Tibial nerve (tissue), 4 donors: ENCODE results near the gene SLC29A3. TPM values are rescaled to one million over a fixed set of nuclear protein-coding genes. Genes with fewer than 3 reads are reported as not detected.

ENCODE experiments used
- DNase-seq, 2 donors: peaks; one replicate each; pipeline ENCODE4 v3.0.0-alpha.2; 2019; ENCODE audit warnings: low spot score in 2 of 2
- H3K27ac ChIP-seq, 4 donors: fragments of 200-600 bp; sonication (generic) in 3 of 4; one replicate each; pipeline ENCODE4 v1.5.1; 2017 to 2019; ENCODE audit warnings: mild to moderate bottlenecking in 1 of 4
- H3K27me3 ChIP-seq, 2 donors: fragments of 200-600 bp; sonication (generic) in 1 of 2; one replicate each; pipeline versions ENCODE4 v1.5.1 to v1.6.0; 2017 to 2019
- H3K36me3 ChIP-seq, 3 donors: fragments of 200-600 bp; sonication (generic); one replicate each; pipeline ENCODE4 v1.5.1; 2018 to 2019
- H3K4me1 ChIP-seq, 4 donors: fragments of 200-600 bp; sonication (generic) in 3 of 4; one replicate each; pipeline ENCODE4 v1.5.1; 2017 to 2019
- H3K4me3 ChIP-seq, 4 donors: fragments of 200-600 bp; sonication (generic) in 3 of 4; one replicate each; pipeline ENCODE4 v1.5.1; 2017 to 2019; ENCODE audit warnings: mild to moderate bottlenecking in 1 of 4, moderate library complexity in 1 of 4
- H3K9me3 ChIP-seq, 4 donors: fragments of 200-600 bp; sonication (generic) in 3 of 4; one replicate each; pipeline ENCODE4 v1.5.1; 2017 to 2019
- EP300 ChIP-seq, 2 donors: sonication (generic); formaldehyde crosslinking; IDR thresholded peaks; one replicate each; pipeline ENCODE4 v1.6.1; 2017; ENCODE audit warnings: antibody characterized with exemption in 2 of 2, mild to moderate bottlenecking in 1 of 2
- POLR2A ChIP-seq, 2 donors: fragments of 450-650 bp; IDR thresholded peaks; one replicate each; pipeline ENCODE4 v1.6.1; 2017; ENCODE audit warnings: antibody characterized with exemption in 2 of 2, mild to moderate bottlenecking in 2 of 2, moderate library complexity in 2 of 2
- WGBS, 2 donors: methylation state at CpG; one replicate each; pipeline ENCODE4 v1.1.5; 2018; 5-methylcytosine and 5-hydroxymethylcytosine counted together
- total RNA-seq, 4 donors: library from RNA; depleted of rRNA; stranded (reverse); fragments of >200 nt; gene quantifications; one replicate each; pipeline ENCODE4 v1.1.0, GENCODE V29; 2016
- TF ChIP-seq, protein P1 (sequence below), 5 experiments: fragments of 200-600 bp in 3 of 5; fragments of 450-650 bp in 2 of 5; sonication (generic) in 3 of 5; IDR thresholded peaks; one replicate each; pipeline ENCODE4 v1.5.1; 2016 to 2019; ENCODE audit warnings: antibody characterized with exemption in 5 of 5, mild to moderate bottlenecking in 3 of 5, moderate library complexity in 2 of 5

Gene SLC29A3
- total RNA-seq, 4 donors from 2014 or later: 6.5 to 10.1 (median 7.4) TPM

DNA sequence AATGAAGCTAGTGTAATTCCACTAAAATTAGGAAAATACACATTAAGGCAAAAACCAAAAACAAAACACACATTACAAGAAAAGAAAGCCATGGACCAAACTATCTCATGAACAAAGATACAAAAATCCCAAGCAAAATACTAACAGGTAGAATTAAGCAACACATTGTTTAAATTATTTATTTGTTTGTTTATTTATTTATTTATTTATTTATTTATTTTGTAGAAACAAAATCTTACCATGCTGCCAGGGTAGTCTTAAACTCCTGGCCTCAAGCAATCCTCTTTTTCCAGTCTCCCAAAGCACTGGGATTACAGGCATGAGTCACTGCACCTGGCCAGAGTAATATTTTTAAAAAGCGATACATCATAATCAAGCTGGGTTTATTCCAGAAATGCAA lies 6.8 kb upstream of the SLC29A3 start:
- Histone ChIP-seq H3K9me3 (no peaks in the 10 kb centered on the region), H3K4me1 (peaks cover 0 to 19% (median 5%) of the 10 kb centered on the region in 4 donors), H3K36me3 (no peaks in the 10 kb centered on the region), H3K27me3 (no peaks in the 10 kb centered on the region), H3K27ac (no peak overlapping the region), H3K4me3 (no peak overlapping the region)
- no peak for TF ChIP-seq EP300 (IDR thresholded peaks at IDR 0.05)
- TF ChIP-seq, protein P1, sequence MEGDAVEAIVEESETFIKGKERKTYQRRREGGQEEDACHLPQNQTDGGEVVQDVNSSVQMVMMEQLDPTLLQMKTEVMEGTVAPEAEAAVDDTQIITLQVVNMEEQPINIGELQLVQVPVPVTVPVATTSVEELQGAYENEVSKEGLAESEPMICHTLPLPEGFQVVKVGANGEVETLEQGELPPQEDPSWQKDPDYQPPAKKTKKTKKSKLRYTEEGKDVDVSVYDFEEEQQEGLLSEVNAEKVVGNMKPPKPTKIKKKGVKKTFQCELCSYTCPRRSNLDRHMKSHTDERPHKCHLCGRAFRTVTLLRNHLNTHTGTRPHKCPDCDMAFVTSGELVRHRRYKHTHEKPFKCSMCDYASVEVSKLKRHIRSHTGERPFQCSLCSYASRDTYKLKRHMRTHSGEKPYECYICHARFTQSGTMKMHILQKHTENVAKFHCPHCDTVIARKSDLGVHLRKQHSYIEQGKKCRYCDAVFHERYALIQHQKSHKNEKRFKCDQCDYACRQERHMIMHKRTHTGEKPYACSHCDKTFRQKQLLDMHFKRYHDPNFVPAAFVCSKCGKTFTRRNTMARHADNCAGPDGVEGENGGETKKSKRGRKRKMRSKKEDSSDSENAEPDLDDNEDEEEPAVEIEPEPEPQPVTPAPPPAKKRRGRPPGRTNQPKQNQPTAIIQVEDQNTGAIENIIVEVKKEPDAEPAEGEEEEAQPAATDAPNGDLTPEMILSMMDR (IDR thresholded peaks at IDR 0.05): no peak
- no peak for TF ChIP-seq POLR2A (IDR thresholded peaks at IDR 0.05)
- DNase-seq: no peak
- WGBS, 2 donors: 88 to 89% methylated on average over 1 of the region's 1 CpG

DNA sequence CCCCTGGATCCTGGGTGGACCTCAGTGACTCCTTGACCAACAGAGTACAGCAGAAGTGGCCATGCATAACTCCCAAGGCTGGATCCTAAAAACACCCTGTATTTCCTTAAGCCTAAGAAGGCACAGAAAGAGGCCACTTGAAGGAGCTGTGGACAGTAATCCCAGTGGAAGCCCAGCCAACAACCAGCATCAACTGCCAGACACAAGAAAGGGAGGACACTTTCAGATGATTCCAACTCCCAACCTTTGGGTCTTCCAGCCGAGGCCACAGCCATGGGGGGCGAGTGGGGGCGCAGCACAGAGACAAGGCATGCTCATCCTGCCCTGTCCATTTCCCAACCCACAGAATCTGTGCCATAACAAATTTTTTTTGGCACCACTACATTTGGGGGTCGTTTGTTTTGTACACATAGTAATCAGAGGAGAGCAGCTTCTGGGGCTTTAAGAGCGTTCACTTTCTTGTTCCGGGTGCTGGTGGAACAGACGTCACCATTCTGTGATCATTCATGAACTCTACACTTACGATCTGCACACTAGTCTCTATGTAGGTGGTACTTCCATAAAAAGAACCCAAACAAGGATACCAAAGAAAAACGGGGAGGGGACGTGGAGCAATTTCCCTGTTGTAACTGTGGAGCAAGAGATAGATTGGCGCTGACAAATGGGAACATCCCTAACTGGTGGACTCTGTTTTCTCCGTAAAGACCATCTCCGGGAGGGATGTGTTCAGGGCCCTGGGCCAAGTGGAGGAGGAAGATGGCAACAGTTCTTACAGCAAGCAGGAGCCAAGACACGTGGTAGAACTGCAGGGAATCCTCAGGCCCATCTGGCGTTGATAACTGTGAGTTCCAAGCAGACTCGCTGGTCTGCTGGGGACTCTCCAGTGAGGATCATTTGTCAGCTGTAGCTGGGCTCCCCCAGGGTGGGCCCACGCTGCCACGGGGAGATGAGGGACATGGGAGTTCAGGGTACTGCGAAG lies 6.0 kb upstream of the SLC29A3 start:
- peak in 1 of 2 donors; percentile 25 for TF ChIP-seq EP300 (IDR thresholded peaks at IDR 0.05)
- TF ChIP-seq, protein P1 (IDR thresholded peaks at IDR 0.05): no peak
- no peak for TF ChIP-seq POLR2A (IDR thresholded peaks at IDR 0.05)
- peak; percentile 27 to 66 for DNase-seq
- Histone ChIP-seq H3K36me3 (no peaks in the 10 kb centered on the region), H3K27me3 (no peaks in the 10 kb centered on the region), H3K9me3 (no peaks in the 10 kb centered on the region), H3K4me1 (peaks cover 0 to 19% (median 5%) of the 10 kb centered on the region in 4 donors), H3K27ac (peak overlapping the region in 3 of 4 donors; percentile 24 to 59 (median 53)), H3K4me3 (no peak overlapping the region)
- WGBS, 2 donors: 36 to 37% methylated on average over 19 of the region's 19 CpGs

GRCh38 chr10:71314028-71314693 lies 4.9 kb upstream of the SLC29A3 start:
- Histone ChIP-seq H3K9me3 (no peaks in the 10 kb centered on the region), H3K4me1 (peaks cover 0 to 26% (median 5%) of the 10 kb centered on the region in 4 donors), H3K4me3 (peak overlapping the region in 1 of 4 donors; percentile 39), H3K27me3 (no peaks in the 10 kb centered on the region), H3K36me3 (no peaks in the 10 kb centered on the region), H3K27ac (peak overlapping the region in 2 of 4 donors; percentile 53 to 59)
- TF ChIP-seq, protein P1 (IDR thresholded peaks at IDR 0.05): peak; percentile 79 to 93 (median 81)
- TF ChIP-seq EP300 (IDR thresholded peaks at IDR 0.05) (no peak), POLR2A (IDR thresholded peaks at IDR 0.05) (no peak)
- WGBS, 2 donors: 7 to 10% methylated on average over 18 to 21 of the region's 21 CpGs
- peak in 1 of 2 donors; percentile 46 for DNase-seq

DNA sequence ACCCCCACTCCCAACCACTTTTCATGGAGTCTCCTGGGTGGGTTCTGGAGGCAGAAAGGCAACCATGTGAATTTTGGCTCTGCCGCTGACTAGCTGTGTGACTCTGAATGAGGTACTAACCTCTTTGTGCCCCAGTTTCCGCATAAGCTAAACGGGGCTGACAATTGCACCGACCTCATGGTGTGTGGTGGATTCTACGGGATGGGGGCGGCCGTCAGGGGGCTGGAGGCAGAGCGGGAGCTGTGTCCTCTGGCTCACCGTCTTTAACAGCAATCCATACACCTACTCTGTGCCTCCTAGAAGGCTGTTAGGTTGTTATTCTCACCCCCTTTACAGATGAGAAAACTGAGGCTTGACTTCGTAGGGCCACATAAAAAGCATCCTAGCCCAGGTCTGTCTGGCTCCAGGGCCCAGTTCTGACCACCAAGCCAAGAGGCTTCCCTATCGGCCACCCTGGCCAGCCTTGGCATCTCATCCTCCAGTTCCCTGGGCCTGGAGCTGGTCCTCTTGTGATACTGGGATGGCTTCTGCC lies 4.3 kb upstream of the SLC29A3 start:
- WGBS, 2 donors: 53 to 58% methylated on average over 3 to 11 of the region's 11 CpGs
- no peaks in the 10 kb centered on the region for H3K36me3 ChIP-seq
- TF ChIP-seq EP300 (IDR thresholded peaks at IDR 0.05): no peak
- TF ChIP-seq, protein P1 (IDR thresholded peaks at IDR 0.05): no peak
- no peak for TF ChIP-seq POLR2A (IDR thresholded peaks at IDR 0.05)
- no peaks in the 10 kb centered on the region for H3K27me3 ChIP-seq
- no peaks in the 10 kb centered on the region for H3K9me3 ChIP-seq
- H3K4me1 ChIP-seq: peaks cover 0 to 28% (median 5%) of the 10 kb centered on the region in 4 donors
- peak overlapping the region in 1 of 4 donors; percentile 39 for H3K4me3 ChIP-seq
- no peak for DNase-seq
- H3K27ac ChIP-seq: peak overlapping the region in 1 of 4 donors; percentile 59
